NB4 (cell line): ENCODE measurements around the gene PIAS2.

Experiments
- CTCF ChIP-seq: IDR thresholded peaks from one replicate; pipeline ENCODE4 v1.5.1; 2012; ENCODE audit warnings: low read depth, low read length
- POLR2A ChIP-seq: IDR thresholded peaks from 2 replicates; pipeline ENCODE4 v1.6.1; 2011; ENCODE audit warnings: mild to moderate bottlenecking; ENCODE audit not compliant: insufficient read length; ENCODE audit errors: extremely low read depth

GRCh38 chr18:46888965-46889364 is 28.3 kb downstream of the PIAS2 start:
- no peak for TF ChIP-seq CTCF
- no peak for TF ChIP-seq POLR2A
